Stimulated activated naive CD4-positive, alpha-beta T cell (primary cell): ENCODE measurements around the gene ESYT3.
"Not testable (repeated sequence)": the region's sequence is repeated elsewhere in the genome, so short reads cannot be mapped to it uniquely, and the experiment has no call there.

Experiments
- DNase-seq, 6 experiments: peaks; one replicate each; lab custom pipeline; 2025; lab: John Stamatoyannopoulos, UW

The ESYT3 gene

GRCh38 chr3:138412821-138413551, 21.4 kb upstream of the ESYT3 start:
- no peak for DNase-seq

DNA sequence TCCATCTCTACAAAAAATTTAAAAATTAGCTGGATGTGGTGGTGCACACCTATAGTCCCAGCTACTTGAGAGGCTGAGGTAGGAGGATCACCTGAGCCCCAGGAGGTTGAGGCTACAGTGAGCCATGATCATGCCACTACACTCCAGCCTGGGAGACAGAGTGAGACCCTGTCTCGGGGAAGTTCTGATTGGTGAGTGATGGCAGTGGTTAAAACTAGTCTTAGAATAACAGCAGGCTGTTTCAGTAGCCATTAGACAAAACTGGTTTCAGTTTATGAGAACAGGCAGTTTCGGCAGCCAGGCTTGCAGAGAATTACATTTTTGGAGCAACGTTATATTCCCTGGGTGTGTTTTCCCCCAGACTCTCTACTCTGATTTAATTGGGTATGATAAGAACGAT, 18.2 kb upstream of the ESYT3 start:
- not testable (repeated sequence) for DNase-seq

- DNase-seq: peak; percentile 7 to 62 (median 26)
Measured at GRCh38 chr3:138417559-138417982, 16.8 kb upstream of the ESYT3 start.

DNA sequence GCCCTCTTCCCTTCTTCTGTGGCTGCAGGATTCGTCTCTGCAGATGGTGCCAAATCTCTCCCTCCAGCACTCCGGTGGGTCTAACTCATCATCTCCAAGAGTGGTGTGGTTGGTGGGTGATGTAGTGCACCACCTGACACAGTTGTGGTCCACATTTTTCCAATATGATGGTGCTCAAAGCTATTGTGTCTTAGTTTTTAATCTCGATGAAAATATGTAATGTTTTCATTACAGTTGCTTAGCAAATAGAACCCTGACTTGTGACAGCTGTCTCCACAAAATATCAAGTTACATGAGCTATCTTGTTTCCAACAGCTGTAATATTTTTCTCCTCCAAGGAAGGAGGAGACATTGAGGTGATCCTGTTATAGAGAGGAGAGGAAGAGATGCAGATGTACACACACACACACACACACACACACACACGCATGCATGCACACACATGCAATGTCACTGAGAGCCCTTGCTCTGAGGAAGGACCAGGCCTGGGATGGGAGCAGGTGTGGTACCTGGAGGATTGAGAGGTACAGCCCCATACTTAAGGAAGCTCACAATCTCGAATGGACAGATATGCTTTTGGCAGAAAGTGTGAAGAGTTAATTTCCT, 15.7 kb upstream of the ESYT3 start:
- no peak for DNase-seq

- no peak for DNase-seq
Measured at GRCh38 chr3:138423316-138423715, 11.1 kb upstream of the ESYT3 start.

GRCh38 chr3:138424323-138424722, 10.1 kb upstream of the ESYT3 start:
- DNase-seq: no peak

DNA sequence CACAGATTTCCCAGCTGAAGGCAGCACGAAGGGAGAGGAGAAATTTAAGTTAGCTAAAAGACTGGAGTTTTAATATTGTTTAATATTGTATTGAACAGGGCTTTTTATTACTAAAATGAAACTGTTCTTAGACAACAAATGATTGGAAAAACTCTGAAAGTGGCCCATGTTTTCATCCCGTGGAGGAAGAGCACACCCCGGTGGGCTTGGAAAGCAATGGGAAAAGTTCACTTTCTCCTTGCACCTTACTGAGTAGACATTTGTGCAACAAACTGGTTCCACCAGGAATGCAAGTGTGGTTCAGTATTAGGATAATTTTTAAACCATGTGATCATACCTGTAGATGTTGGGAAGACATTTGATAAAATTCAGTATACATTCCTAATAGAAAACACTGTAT, 8.2 kb upstream of the ESYT3 start:
- no peak for DNase-seq

GRCh38 chr3:138426754-138427153, 7.7 kb upstream of the ESYT3 start:
- not testable (repeated sequence) for DNase-seq

DNA sequence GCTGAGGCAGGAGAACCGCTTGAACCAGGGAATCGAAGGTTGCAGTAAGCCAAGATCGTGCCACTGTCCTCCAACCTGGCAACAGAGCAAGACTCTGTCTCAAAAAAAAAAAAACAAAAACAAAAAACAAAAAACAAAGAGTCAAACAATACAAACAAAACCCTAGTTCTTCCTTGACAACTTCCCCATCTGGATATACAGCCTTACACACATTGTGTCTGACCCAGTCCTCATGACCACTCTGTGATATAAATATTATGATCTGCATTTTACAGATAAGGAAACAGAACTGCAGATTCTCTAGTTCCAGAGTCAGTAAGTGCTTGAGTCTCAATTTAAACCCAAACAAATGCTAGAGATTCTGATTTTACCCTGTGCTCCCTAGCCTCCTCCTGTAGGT, 4.8 kb upstream of the ESYT3 start:
- no peak for DNase-seq

- no peak for DNase-seq
Measured at GRCh38 chr3:138432576-138433240, 1.7 kb upstream of the ESYT3 start.

DNA sequence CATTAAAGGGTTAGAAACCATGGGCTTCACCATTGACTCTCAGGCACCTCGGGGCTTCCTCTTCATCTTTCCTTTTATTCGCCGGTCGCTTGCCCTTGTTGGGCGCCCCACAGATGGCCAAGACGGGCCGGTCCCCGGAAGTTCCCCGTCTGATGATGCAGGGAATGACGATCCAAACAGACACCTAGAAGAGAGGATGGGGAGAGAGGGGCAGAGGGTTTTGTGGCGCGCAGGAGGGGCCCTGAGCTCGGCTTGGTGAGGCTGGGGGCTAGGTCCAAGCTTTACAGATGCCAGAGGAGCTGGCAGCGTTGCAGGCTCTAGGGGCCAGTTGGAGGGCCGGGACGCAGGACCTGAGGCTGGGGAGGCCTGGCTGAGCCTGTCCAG, 532 bp upstream of the ESYT3 start:
- no peak for DNase-seq

DNA sequence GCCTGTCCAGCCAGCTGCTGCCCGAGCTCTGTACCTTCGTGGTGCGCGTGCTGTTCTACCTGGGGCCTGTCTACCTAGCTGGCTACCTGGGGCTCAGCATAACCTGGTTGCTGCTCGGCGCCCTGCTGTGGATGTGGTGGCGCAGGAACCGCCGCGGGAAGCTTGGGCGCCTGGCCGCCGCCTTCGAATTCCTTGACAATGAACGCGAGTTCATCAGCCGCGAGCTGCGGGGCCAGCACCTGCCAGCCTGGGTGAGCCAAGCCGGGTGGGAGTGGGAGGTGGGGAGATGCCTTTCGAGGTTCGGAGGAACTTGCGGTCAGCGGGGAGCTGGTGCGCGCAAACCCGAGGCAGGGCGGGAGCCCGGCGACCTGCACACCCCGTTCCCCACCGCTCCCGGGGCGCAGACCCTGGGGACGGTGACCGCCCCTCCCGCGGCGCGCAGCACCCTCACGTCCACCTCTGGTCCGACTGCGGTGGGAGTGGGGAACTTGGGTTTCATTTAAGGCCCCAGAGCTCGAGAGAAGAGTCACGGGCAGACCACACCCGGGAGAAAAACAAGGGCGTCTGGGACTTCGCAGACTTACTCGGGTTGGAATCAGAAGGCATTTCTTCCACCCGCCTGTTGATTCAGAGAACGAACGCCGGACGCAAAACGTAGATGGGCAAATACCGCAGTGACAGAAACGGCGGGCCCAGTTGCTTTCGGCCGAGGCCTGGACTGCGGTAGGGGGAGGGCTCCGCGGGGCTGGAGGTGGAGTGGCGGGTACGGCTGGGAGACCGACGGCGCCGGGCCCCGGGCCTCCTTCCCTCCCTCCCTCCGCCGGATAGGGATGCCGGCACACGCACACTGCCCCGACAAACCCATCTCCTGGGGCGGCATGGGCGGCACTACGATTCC, 708 bp downstream of the ESYT3 start:
- DNase-seq: no peak

GRCh38 chr3:138435840-138436239, 1.4 kb downstream of the ESYT3 start:
- DNase-seq: no peak

DNA sequence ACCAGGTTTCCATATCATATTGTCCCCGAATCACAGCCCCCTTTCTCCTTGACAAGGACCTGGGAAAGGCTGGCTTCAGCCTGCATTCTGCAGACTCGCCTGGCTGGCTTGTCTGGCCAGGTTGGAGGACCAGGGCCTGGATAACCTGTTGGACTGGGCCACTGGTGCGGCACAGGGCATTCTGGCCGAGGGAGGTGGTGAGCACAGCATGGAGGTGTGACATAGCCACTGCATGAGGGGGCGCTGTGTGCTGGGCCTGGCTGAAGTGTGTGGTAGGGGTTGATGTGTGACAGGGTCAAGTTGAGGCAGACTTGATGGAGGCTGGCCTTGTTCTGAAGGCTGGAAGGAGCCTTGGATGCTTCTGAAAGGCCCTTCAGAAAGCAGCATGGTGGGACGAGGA, 2.9 kb downstream of the ESYT3 start:
- DNase-seq: no peak

- DNase-seq: no peak
Measured at GRCh38 chr3:138438896-138439295, 4.5 kb downstream of the ESYT3 start.

DNA sequence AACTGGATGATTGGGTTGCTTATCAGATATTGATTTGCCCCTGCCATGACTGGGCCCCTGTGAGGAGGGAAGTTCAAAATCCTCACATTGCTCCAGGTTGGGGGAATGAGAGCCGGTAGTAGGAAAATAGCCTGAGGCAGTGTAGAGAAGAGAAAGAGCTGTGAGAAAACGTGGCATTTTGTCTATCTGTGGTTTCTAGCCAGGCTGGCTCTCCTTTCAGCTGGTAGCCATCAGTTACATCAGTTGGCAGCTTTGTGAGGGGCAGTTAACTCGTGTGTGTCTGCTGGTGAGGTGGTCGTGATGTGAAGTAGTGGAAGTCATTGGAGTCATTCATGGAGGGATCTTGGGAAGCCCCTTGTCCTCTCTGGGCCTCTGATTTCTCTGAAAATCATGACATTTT, 5.2 kb downstream of the ESYT3 start:
- DNase-seq: no peak

GRCh38 chr3:138440121-138440521, 5.7 kb downstream of the ESYT3 start:
- no peak for DNase-seq

GRCh38 chr3:138440596-138440995, 6.2 kb downstream of the ESYT3 start:
- DNase-seq: no peak

- DNase-seq: no peak
Measured at GRCh38 chr3:138441256-138441655, 6.8 kb downstream of the ESYT3 start.

DNA sequence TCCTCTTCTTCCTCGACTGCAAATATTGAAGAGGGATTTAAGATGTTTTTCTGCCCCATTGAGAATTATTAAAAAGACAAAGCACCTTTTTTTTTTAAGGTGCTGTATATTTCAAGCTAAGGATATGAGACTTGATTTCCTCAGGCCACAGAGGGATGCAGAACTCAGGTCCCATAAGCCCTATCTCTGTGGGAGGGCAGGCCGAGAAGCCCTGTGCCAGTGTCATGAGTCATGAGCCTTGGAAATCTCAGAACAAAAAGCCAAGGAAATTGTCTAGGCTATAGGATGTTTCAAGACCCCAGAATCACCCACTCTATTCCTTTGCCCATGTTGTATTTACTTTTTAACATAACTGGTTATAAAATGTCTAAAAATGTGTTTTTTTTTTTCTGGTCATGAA, 7.3 kb downstream of the ESYT3 start:
- DNase-seq: no peak

- DNase-seq: no peak
Measured at GRCh38 chr3:138442433-138442832, 8.0 kb downstream of the ESYT3 start.

- no peak for DNase-seq
Measured at GRCh38 chr3:138443091-138443490, 8.7 kb downstream of the ESYT3 start.
